ENCODE measurements around the gene RBM44. TPM values are rescaled to one million over a fixed set of nuclear protein-coding genes. Genes with fewer than 3 reads are reported as not detected.

Gene RBM44
- total RNA-seq, 4 donors from 2014 or later = 0.45 to 1.4 (median 0.93) TPM

GRCh38 chr2:237873897-237874551 is 75.4 kb downstream of the RBM44 start:
- H3K27me3 ChIP-seq = no peaks in the 10 kb centered on the region
- H3K9me3 ChIP-seq = no peaks in the 10 kb centered on the region
- peaks cover 0 to 14% of the 10 kb centered on the region in 2 donors for H3K36me3 ChIP-seq
- 86 to 100% methylated on average over 1 to 4 of the region's 14 CpGs for WGBS, 2 donors (ENCODE audit: low coverage in 1 of 2)
- H3K27ac ChIP-seq = peak overlapping the region; percentile 25 to 97 (median 90)
- TF ChIP-seq POLR2A (IDR thresholded peaks at IDR 0.05) (no peak), POLR2AphosphoS5 (IDR thresholded peaks at IDR 0.05) (no peak), EP300 (IDR thresholded peaks at IDR 0.05) (no peak)
- TF ChIP-seq, protein P1, sequence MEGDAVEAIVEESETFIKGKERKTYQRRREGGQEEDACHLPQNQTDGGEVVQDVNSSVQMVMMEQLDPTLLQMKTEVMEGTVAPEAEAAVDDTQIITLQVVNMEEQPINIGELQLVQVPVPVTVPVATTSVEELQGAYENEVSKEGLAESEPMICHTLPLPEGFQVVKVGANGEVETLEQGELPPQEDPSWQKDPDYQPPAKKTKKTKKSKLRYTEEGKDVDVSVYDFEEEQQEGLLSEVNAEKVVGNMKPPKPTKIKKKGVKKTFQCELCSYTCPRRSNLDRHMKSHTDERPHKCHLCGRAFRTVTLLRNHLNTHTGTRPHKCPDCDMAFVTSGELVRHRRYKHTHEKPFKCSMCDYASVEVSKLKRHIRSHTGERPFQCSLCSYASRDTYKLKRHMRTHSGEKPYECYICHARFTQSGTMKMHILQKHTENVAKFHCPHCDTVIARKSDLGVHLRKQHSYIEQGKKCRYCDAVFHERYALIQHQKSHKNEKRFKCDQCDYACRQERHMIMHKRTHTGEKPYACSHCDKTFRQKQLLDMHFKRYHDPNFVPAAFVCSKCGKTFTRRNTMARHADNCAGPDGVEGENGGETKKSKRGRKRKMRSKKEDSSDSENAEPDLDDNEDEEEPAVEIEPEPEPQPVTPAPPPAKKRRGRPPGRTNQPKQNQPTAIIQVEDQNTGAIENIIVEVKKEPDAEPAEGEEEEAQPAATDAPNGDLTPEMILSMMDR (IDR thresholded peaks at IDR 0.05) = no peak
- no peak for ATAC-seq
- peak overlapping the region in 1 of 2 donors; percentile 3 for H3K4me3 ChIP-seq
- peaks cover 8 to 99% (median 37%) of the 10 kb centered on the region in 3 donors for H3K4me1 ChIP-seq

- Histone ChIP-seq H3K9me3 (no peaks in the 10 kb centered on the region), H3K27me3 (no peaks in the 10 kb centered on the region), H3K4me1 (peaks cover 8 to 96% (median 37%) of the 10 kb centered on the region in 3 donors), H3K4me3 (no peak overlapping the region), H3K27ac (peak overlapping the region; percentile 39 to 97 (median 90)), H3K36me3 (peaks cover 0 to 14% of the 10 kb centered on the region in 2 donors)
- TF ChIP-seq POLR2AphosphoS5 (IDR thresholded peaks at IDR 0.05) = peak; percentile 67
- TF ChIP-seq, protein P1 (IDR thresholded peaks at IDR 0.05) = no peak
- WGBS, 2 donors (ENCODE audit: low coverage in 1 of 2) = 56 to 79% methylated on average over 2 to 4 of the region's 7 CpGs
- ATAC-seq = peak; percentile 27
These were observed 76.1 kb downstream of the RBM44 start for GRCh38 chr2:237874585-237875161.

DNA sequence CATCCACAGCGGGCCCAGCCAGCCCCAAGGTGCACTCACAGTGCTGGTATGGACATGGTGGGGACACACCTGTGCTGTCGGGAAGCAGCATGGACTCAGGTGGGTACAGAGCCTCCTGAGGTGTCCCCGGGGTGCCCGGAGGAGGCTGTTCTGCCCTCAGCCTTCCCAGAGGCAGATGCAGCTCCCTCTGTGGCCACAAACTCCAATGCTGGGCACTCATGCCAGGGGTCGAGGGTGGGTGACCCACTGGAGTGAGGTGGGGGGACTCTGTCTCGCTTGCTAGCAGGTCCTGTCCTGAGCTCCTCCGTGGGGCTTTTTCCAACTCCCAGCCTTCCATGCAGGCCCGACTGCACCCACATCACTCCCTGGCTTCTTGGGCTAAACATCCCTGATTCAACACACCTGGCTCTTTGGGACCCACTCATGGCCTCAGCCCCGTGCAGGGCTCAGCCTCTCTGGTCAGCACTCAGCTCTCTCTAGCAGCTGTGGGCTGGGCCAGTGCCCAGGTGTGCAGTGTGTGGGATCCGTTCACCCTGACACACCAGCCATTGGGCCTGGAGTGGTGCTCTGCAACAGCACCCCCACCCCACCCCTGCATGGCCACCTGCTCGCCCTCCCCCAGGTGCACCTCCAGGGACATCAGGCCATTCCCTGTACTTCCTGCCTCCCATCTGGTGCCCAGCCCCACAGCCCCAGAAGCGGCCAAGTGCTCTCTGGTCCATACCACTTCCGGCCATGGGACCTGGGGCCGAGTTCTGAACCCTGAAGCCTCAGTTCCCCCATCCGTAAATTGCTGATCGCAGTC is 76.9 kb downstream of the RBM44 start:
- Histone ChIP-seq H3K4me3 (no peak overlapping the region), H3K9me3 (no peaks in the 10 kb centered on the region), H3K27ac (peak overlapping the region; percentile 39 to 97 (median 90)), H3K4me1 (peaks cover 8 to 88% (median 37%) of the 10 kb centered on the region in 3 donors), H3K36me3 (peaks cover 0 to 19% of the 10 kb centered on the region in 2 donors), H3K27me3 (no peaks in the 10 kb centered on the region)
- 43 to 94% methylated on average over 3 to 4 of the region's 16 CpGs for WGBS, 2 donors (ENCODE audit: low coverage in 1 of 2)
- no peak for TF ChIP-seq EP300 (IDR thresholded peaks at IDR 0.05)
- no peak for TF ChIP-seq POLR2AphosphoS5 (IDR thresholded peaks at IDR 0.05)
- no peak for TF ChIP-seq POLR2A (IDR thresholded peaks at IDR 0.05)
- TF ChIP-seq, protein P1 (IDR thresholded peaks at IDR 0.05) = no peak
- no peak for ATAC-seq

GRCh38 chr2:237876061-237876526 is 77.5 kb downstream of the RBM44 start:
- no peaks in the 10 kb centered on the region for H3K9me3 ChIP-seq
- peaks cover 8 to 82% (median 37%) of the 10 kb centered on the region in 3 donors for H3K4me1 ChIP-seq
- TF ChIP-seq, protein P1 (IDR thresholded peaks at IDR 0.05) = no peak
- no peak for TF ChIP-seq POLR2A (IDR thresholded peaks at IDR 0.05)
- TF ChIP-seq POLR2AphosphoS5 (IDR thresholded peaks at IDR 0.05) = no peak
- TF ChIP-seq EP300 (IDR thresholded peaks at IDR 0.05) = no peak
- peaks cover 0 to 20% of the 10 kb centered on the region in 2 donors for H3K36me3 ChIP-seq
- peak overlapping the region; percentile 6 to 97 (median 90) for H3K27ac ChIP-seq
- H3K27me3 ChIP-seq = no peaks in the 10 kb centered on the region
- no peak overlapping the region for H3K4me3 ChIP-seq
- no CpG with 5 or more reads among the region's 14 CpGs for WGBS, 2 donors (ENCODE audit: low coverage in 1 of 2)
- no peak for ATAC-seq
